OCI-LY7 (cell line): ENCODE data around the gene EIF4E.
"Not testable (repeated sequence)": the region's sequence is repeated elsewhere in the genome, so short reads cannot be mapped to it uniquely, and the experiment has no call there.

Source experiments
- CTCF ChIP-seq: fragments of 200-600 bp; sonication (generic); conservative IDR thresholded peaks from 2 replicates; pipeline ENCODE4 v1.5.1; 2014; ENCODE audit warnings: mild to moderate bottlenecking, antibody characterized with exemption, low read length, moderate library complexity, mixed read lengths
- EZH2phosphoT487 ChIP-seq: fragments of 200-600 bp; sonication (generic); IDR thresholded peaks from 2 replicates; pipeline ENCODE4 v1.6.1; 2018; ENCODE audit warnings: low read depth, borderline replicate concordance, mild to moderate bottlenecking, mixed run types, antibody characterized with exemption, low read length, moderate library complexity, mixed read lengths

- not testable (repeated sequence) for TF ChIP-seq CTCF, EZH2phosphoT487
These were observed 42.6 kb downstream of the EIF4E start for GRCh38 chr4:98886382-98886781.
